H1 (cell line): ENCODE measurements around the gene PXK. TPM values are rescaled to one million over a fixed set of nuclear protein-coding genes. Genes with fewer than 3 reads are reported as not detected.
A peak's percentile ranks its signal among the peaks of the same experiment; 100 is the strongest.

Experiments
- CREB1 ChIP-seq: IDR thresholded peaks from 2 replicates; pipeline ENCODE4 v1.6.1; 2012; ENCODE audit warnings: inconsistent platforms
- HDAC2 ChIP-seq, 2 experiments: fragments of 300-600 bp in 1 of 2; sonication (generic) in 1 of 2; IDR thresholded peaks; 2 replicates each; pipeline ENCODE4 v1.6.1; 2011 to 2012; ENCODE audit warnings: low read depth in 2 of 2, low read length in 2 of 2, mild to moderate bottlenecking in 2 of 2, moderate library complexity in 2 of 2, borderline replicate concordance in 1 of 2, inconsistent platforms in 1 of 2
- JUND ChIP-seq: IDR thresholded peaks from 2 replicates; pipeline ENCODE4 v1.6.1; 2011; ENCODE audit warnings: mild to moderate bottlenecking, improper control_type of control experiment, low read length
- KDM4A ChIP-seq: IDR thresholded peaks from one replicate; pipeline ENCODE4 v1.7.1; 2012; ENCODE audit warnings: low read depth, mild to moderate bottlenecking, moderate library complexity, low read length, inconsistent platforms; ENCODE audit not compliant: severe bottlenecking
- NANOG ChIP-seq: IDR thresholded peaks from 2 replicates; pipeline ENCODE4 v1.6.1; 2011; ENCODE audit warnings: low read length, low read depth, mild to moderate bottlenecking, inconsistent platforms; ENCODE audit not compliant: insufficient read depth, poor library complexity, severe bottlenecking
- SIX5 ChIP-seq: IDR thresholded peaks from 2 replicates; pipeline ENCODE4 v1.6.1; 2011; ENCODE audit warnings: mild to moderate bottlenecking, low read depth, low read length
- TAF7 ChIP-seq: optimal IDR thresholded peaks from 2 replicates; pipeline ENCODE3; 2011; ENCODE audit warnings: low read depth, mild to moderate bottlenecking, inconsistent platforms, low read length, moderate library complexity, borderline replicate concordance
- TBP ChIP-seq: IDR thresholded peaks from 2 replicates; pipeline ENCODE4 v1.6.1; 2011; ENCODE audit warnings: low read depth, low read length, improper control_type of control experiment
- TCF12 ChIP-seq: IDR thresholded peaks from 2 replicates; pipeline ENCODE4 v1.6.1; 2011; ENCODE audit warnings: low read depth, mild to moderate bottlenecking, low read length
- polyA plus RNA-seq, 7 experiments: library from polyadenylated mRNA; depleted of rRNA in 3 of 7; stranded (reverse) in 5 of 7; unstranded in 2 of 7; fragments of >200 nt in 5 of 7; fragments of 200-250 nt in 2 of 7; gene quantifications; 1 replicate in 5 of 7; 2 replicates in 1 of 7; 4 replicates in 1 of 7; pipeline versions ENCODE4 v1.2.1 to v1.2.3, GENCODE V29; 2011 to 2013; ENCODE audit warnings: missing spikeins in 2 of 7, mixed read lengths in 2 of 7
- total RNA-seq: library from RNA; stranded (reverse); fragmentation: NEBNext Ultra II Directional; extraction: Animal tissue kit (Norgen Biotek cat#: 25700); gene quantifications from 2 replicates; pipeline ENCODE4 v1.2.1, GENCODE V29; 2021
- TF ChIP-seq, protein P1 (sequence below), 3 experiments: IDR thresholded peaks; 1 replicate in 2 of 3; 2 replicates in 1 of 3; pipeline versions ENCODE4 v1.5.1 to v1.6.1; 2011; ENCODE audit warnings: low read length in 3 of 3, mild to moderate bottlenecking in 3 of 3, inconsistent platforms in 2 of 3, low read depth in 1 of 3, moderate library complexity in 1 of 3; ENCODE audit not compliant: insufficient read depth in 1 of 3; ENCODE audit errors: control extremely low read depth in 1 of 3
- TF ChIP-seq, protein P2 (sequence below): IDR thresholded peaks from 2 replicates; pipeline ENCODE4 v1.6.1; 2012; ENCODE audit warnings: inconsistent platforms
- TF ChIP-seq, protein P3 (sequence below): IDR thresholded peaks from 2 replicates; pipeline ENCODE4 v1.6.1; 2012; ENCODE audit warnings: low read length, inconsistent platforms

The PXK gene
- total and polyA plus RNA-seq, 2 of the 8 experiments (the other 6 are each of a cell fraction or from before 2014, with no cell fraction given): 3.5 to 7.1 TPM

DNA sequence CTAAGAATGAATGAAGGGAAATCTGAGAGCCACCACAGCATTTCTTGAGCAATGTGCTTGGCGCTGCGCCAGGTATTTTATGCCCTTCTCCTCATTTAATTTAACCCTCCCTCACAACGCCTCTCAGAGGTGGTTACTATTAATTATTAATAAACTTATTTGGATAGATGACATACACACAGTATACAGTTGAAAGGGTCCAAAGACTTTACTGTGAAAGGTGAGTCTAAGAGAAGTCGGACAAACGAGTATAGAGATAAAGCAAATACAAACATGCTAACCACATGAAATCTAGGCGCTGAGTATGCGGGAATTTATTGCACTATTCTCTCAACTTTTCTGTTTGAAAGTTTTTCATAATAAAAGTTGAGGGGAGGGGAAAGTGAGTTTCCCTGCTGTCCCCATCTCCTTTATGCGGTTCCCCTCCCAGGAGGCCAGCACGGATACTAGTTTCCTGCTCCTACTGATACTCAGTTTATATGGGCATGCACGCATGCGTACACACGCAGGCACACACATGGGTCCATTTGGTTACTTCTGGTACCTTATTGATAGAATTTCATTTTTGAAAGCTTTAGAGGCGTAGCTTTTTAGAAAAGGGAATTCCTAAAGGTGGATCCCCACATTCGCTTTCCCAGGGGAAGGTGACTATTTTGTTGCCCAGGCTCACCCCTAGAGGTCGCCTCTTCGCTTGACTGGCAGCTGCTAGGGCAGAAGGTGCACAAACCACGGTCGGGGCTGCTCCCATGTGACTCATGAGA, 130.7 kb downstream of the PXK start (continued):
- TF ChIP-seq, protein P1, sequence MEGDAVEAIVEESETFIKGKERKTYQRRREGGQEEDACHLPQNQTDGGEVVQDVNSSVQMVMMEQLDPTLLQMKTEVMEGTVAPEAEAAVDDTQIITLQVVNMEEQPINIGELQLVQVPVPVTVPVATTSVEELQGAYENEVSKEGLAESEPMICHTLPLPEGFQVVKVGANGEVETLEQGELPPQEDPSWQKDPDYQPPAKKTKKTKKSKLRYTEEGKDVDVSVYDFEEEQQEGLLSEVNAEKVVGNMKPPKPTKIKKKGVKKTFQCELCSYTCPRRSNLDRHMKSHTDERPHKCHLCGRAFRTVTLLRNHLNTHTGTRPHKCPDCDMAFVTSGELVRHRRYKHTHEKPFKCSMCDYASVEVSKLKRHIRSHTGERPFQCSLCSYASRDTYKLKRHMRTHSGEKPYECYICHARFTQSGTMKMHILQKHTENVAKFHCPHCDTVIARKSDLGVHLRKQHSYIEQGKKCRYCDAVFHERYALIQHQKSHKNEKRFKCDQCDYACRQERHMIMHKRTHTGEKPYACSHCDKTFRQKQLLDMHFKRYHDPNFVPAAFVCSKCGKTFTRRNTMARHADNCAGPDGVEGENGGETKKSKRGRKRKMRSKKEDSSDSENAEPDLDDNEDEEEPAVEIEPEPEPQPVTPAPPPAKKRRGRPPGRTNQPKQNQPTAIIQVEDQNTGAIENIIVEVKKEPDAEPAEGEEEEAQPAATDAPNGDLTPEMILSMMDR (IDR thresholded peaks at IDR 0.05; ENCODE audit: control extremely low read depth in 1 of 3, insufficient read depth in 1 of 3, low read depth in 1 of 3, low read length in 3 of 3): peak; percentile 80 to 92 (median 88)
- TF ChIP-seq JUND (no peak), TCF12 (no peak), HDAC2 (IDR thresholded peaks at IDR 0.05; ENCODE audit: borderline replicate concordance in 1 of 2, low read depth in 2 of 2, low read length in 2 of 2) (no peak), CREB1 (peak; percentile 36; the same call in 1 of the 2 replicates), NANOG (no peak), TBP (no peak), SIX5 (no peak), KDM4A (no peak), TAF7 (no peak)
- TF ChIP-seq, protein P2, sequence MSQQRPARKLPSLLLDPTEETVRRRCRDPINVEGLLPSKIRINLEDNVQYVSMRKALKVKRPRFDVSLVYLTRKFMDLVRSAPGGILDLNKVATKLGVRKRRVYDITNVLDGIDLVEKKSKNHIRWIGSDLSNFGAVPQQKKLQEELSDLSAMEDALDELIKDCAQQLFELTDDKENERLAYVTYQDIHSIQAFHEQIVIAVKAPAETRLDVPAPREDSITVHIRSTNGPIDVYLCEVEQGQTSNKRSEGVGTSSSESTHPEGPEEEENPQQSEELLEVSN: no peak
- TF ChIP-seq, protein P3, sequence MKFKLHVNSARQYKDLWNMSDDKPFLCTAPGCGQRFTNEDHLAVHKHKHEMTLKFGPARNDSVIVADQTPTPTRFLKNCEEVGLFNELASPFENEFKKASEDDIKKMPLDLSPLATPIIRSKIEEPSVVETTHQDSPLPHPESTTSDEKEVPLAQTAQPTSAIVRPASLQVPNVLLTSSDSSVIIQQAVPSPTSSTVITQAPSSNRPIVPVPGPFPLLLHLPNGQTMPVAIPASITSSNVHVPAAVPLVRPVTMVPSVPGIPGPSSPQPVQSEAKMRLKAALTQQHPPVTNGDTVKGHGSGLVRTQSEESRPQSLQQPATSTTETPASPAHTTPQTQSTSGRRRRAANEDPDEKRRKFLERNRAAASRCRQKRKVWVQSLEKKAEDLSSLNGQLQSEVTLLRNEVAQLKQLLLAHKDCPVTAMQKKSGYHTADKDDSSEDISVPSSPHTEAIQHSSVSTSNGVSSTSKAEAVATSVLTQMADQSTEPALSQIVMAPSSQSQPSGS: no peak
